ENCODE measurements around the gene PRKCE. TPM values are rescaled to one million over a fixed set of nuclear protein-coding genes. Genes with fewer than 3 reads are reported as not detected.

Gene PRKCE
- total RNA-seq, 1 experiment from 2014 or later = 21.7 TPM

- H3K36me3 ChIP-seq (ENCODE audit: low read depth) = 0 out of 2 replicates have a peak, but pooled peaks cover 3% of the 10 kb centered on the region
- H3K27ac ChIP-seq = no peak overlapping the region
- POLR2A ChIA-PET (ENCODE audit: unreplicated experiment) = interaction anchor here (0.6 kb wide), 1 partner anchor 170 kb away, joined by 3 read pairs; no protein-coding TSS in a partner anchor
- no peak overlapping the region for H3K4me2 ChIP-seq
- no peak overlapping the region for H2AFZ ChIP-seq
- H3K9me2 ChIP-seq (ENCODE audit: insufficient read depth) = no peaks in the 10 kb centered on the region; the same call in 1 of the 2 replicates
- no peak for TF ChIP-seq CTCF (conservative IDR thresholded peaks at IDR 0.05)
- no peak for TF ChIP-seq EZH2 (IDR thresholded peaks at IDR 0.05; ENCODE audit: low read depth)
- DNase-seq = peak in 1 of 2 experiments; percentile 49
- peaks cover 10% of the 10 kb centered on the region; the same call in 1 of the 2 replicates for H3F3A ChIP-seq (ENCODE audit: insufficient read depth, low read depth)
- BruUV-seq (replicated peaks) = no TSS peak
- H3K79me2 ChIP-seq (ENCODE audit: low read depth) = no peaks in the 10 kb centered on the region
- H3K4me3 ChIP-seq = no peak overlapping the region
- peaks cover 31% of the 10 kb centered on the region for H3K4me1 ChIP-seq (replicated peaks; ENCODE audit: insufficient read depth)
- H3K9me3 ChIP-seq (ENCODE audit: insufficient read depth, low read depth) = no peaks in the 10 kb centered on the region
- intact Hi-C loops (cut with micrococcal nuclease; ENCODE audit: unreplicated experiment) = no loop called here
- no peaks in the 10 kb centered on the region for H3K27me3 ChIP-seq (ENCODE audit: insufficient read depth, low read depth)
- no peaks in the 10 kb centered on the region for H4K20me1 ChIP-seq (ENCODE audit: insufficient read depth)
- CTCF ChIA-PET = no interaction called here
Observed at GRCh38 chr2:46146866-46147502, 495.5 kb downstream of the PRKCE start.

GRCh38 chr2:46147626-46148368, 496.3 kb downstream of the PRKCE start:
- Histone ChIP-seq H3K4me1 (replicated peaks; ENCODE audit: insufficient read depth) (peaks cover 23% of the 10 kb centered on the region), H3K9me3 (ENCODE audit: insufficient read depth, low read depth) (no peaks in the 10 kb centered on the region), H3K27me3 (ENCODE audit: insufficient read depth, low read depth) (no peaks in the 10 kb centered on the region), H4K20me1 (ENCODE audit: insufficient read depth) (no peaks in the 10 kb centered on the region), H2AFZ (no peak overlapping the region), H3K79me2 (ENCODE audit: low read depth) (no peaks in the 10 kb centered on the region), H3K4me2 (no peak overlapping the region), H3K9me2 (ENCODE audit: insufficient read depth) (no peaks in the 10 kb centered on the region; the same call in 1 of the 2 replicates), H3F3A (ENCODE audit: insufficient read depth, low read depth) (peaks cover 8% of the 10 kb centered on the region; the same call in 1 of the 2 replicates), H3K4me3 (no peak overlapping the region), H3K27ac (no peak overlapping the region), H3K36me3 (ENCODE audit: low read depth) (0 out of 2 replicates have a peak, but pooled peaks cover 3% of the 10 kb centered on the region)
- CTCF ChIA-PET = no interaction called here
- DNase-seq = no peak
- TF ChIP-seq CTCF (conservative IDR thresholded peaks at IDR 0.05) (no peak), EZH2 (IDR thresholded peaks at IDR 0.05; ENCODE audit: low read depth) (no peak)
- intact Hi-C loops (cut with micrococcal nuclease; ENCODE audit: unreplicated experiment) = no loop called here
- no TSS peak for BruUV-seq (replicated peaks)
- POLR2A ChIA-PET (ENCODE audit: unreplicated experiment) = no interaction called here

- BruUV-seq (replicated peaks) = no TSS peak
- H3K4me1 ChIP-seq (replicated peaks; ENCODE audit: insufficient read depth) = peaks cover 23% of the 10 kb centered on the region
- intact Hi-C loops (cut with micrococcal nuclease; ENCODE audit: unreplicated experiment) = no loop called here
- no peak overlapping the region for H3K4me3 ChIP-seq
- no peaks in the 10 kb centered on the region for H3K9me3 ChIP-seq (ENCODE audit: insufficient read depth, low read depth)
- no peaks in the 10 kb centered on the region; the same call in 1 of the 2 replicates for H3K9me2 ChIP-seq (ENCODE audit: insufficient read depth)
- H3K4me2 ChIP-seq = no peak overlapping the region
- 0 out of 2 replicates have a peak, but pooled peaks cover 3% of the 10 kb centered on the region for H3K36me3 ChIP-seq (ENCODE audit: low read depth)
- TF ChIP-seq CTCF (conservative IDR thresholded peaks at IDR 0.05) (no peak), EZH2 (IDR thresholded peaks at IDR 0.05; ENCODE audit: low read depth) (no peak)
- peaks cover 4% of the 10 kb centered on the region; the same call in 1 of the 2 replicates for H3F3A ChIP-seq (ENCODE audit: insufficient read depth, low read depth)
- H3K27ac ChIP-seq = no peak overlapping the region
- no peak for DNase-seq
- POLR2A ChIA-PET (ENCODE audit: unreplicated experiment) = no interaction called here
- no peaks in the 10 kb centered on the region for H3K27me3 ChIP-seq (ENCODE audit: insufficient read depth, low read depth)
- CTCF ChIA-PET = no interaction called here
- H4K20me1 ChIP-seq (ENCODE audit: insufficient read depth) = no peaks in the 10 kb centered on the region
- H3K79me2 ChIP-seq (ENCODE audit: low read depth) = no peaks in the 10 kb centered on the region
- no peak overlapping the region for H2AFZ ChIP-seq
Observed at GRCh38 chr2:46148369-46148736, 496.9 kb downstream of the PRKCE start.
